ENCODE results near the gene SNX7.

GRCh38 chr1:98793136-98793535, 131.6 kb downstream of the SNX7 start:
- TF ChIP-seq CTCF (IDR thresholded peaks at IDR 0.05; ENCODE audit: insufficient read depth, low read length, poor library complexity, severe bottlenecking) (no peak), EZH2phosphoT487 (conservative IDR thresholded peaks at IDR 0.05; ENCODE audit: low read length) (no peak)

Data from SU-DHL-6 (cell line).